ENCODE measurements around the gene ERCC4. TPM values are rescaled to one million over a fixed set of nuclear protein-coding genes. Genes with fewer than 3 reads are reported as not detected.

ERCC4 gene
- polyA plus RNA-seq, 3 donors: 1.8 to 11.8 (median 5.9) TPM

DNA sequence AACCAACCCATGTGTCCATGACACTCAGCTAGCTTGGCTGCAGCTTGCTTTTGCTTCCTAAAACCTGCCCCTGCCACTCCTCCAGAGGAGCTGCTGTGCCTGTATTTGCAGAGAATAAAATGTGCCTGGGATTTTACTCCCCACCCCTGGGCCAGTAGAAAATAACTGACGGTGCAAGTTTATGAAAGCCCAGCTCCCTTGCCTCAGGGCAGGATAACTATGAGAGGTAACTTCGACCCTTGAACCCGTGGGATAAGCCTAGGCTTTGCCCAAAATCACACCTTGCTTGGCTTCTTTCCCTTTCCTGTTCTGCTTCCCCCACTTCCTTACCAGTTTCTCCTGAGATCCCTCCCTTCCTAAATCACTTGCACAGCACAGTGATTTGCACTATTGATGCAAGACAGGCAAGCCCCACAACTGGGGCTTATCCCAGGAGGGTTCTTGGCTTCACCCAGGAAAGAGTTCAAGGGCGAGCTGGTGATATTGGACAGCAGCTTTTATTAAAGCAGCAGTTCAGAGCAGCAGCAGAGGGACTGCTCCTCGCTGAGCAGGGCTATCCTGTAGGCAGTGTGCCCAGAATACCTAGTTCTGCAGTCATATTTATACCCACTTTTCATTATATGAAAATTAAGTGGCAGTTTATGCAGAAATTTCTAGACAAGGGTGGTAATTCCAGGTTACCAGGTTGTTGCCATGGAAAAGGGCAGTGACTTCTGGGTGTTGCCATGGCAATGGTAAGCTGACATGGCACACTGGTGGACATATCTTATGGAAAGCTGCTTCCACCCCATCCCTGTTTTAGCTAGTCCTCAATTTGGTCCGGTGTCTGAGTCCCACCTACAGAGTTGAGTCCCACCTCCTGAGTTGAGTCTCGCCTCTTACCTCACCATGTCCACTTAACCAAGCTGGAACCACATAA is 6.3 kb upstream of the ERCC4 start:
- DNase-seq: no peak
- H3K79me2 ChIP-seq (ENCODE audit: insufficient read depth, low read length): no peaks in the 10 kb centered on the region
- no peak overlapping the region for H3K27ac ChIP-seq (ENCODE audit: low read depth in 1 of 2, low read length in 2 of 2)
- TF ChIP-seq, protein P1, sequence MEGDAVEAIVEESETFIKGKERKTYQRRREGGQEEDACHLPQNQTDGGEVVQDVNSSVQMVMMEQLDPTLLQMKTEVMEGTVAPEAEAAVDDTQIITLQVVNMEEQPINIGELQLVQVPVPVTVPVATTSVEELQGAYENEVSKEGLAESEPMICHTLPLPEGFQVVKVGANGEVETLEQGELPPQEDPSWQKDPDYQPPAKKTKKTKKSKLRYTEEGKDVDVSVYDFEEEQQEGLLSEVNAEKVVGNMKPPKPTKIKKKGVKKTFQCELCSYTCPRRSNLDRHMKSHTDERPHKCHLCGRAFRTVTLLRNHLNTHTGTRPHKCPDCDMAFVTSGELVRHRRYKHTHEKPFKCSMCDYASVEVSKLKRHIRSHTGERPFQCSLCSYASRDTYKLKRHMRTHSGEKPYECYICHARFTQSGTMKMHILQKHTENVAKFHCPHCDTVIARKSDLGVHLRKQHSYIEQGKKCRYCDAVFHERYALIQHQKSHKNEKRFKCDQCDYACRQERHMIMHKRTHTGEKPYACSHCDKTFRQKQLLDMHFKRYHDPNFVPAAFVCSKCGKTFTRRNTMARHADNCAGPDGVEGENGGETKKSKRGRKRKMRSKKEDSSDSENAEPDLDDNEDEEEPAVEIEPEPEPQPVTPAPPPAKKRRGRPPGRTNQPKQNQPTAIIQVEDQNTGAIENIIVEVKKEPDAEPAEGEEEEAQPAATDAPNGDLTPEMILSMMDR (IDR thresholded peaks at IDR 0.05): no peak
- Mint-ChIP-seq H3K27ac (no peak overlapping the region), H3K9me3 (peaks cover 0 to 7% (median 3%) of the 10 kb centered on the region in 7 donors), H3K36me3 (no peaks in the 10 kb centered on the region), H3K27me3 (ENCODE audit: low read depth in 3 of 3) (peaks cover 17 to 19% (median 18%) of the 10 kb centered on the region in 3 donors), H3K4me1 (no peaks in the 10 kb centered on the region), H3K4me3 (no peak overlapping the region)
- H4K20me1 ChIP-seq (ENCODE audit: insufficient read depth, low read length): no peaks in the 10 kb centered on the region
- no peak overlapping the region for H3K4me2 ChIP-seq (replicated peaks; ENCODE audit: extremely low read depth, low read length, poor library complexity, severe bottlenecking)
- no peak overlapping the region for H3K9ac ChIP-seq (ENCODE audit: insufficient read depth, low read length, poor library complexity, severe bottlenecking)
- no peaks in the 10 kb centered on the region for H3K36me3 ChIP-seq (replicated peaks in 1 of 2; ENCODE audit: control insufficient read depth in 1 of 2, insufficient read depth in 2 of 2, low read length in 2 of 2)
- H3K4me1 ChIP-seq (ENCODE audit: control insufficient read depth in 1 of 2, insufficient read depth in 2 of 2, low read length in 2 of 2): no peaks in the 10 kb centered on the region
- intact Hi-C loops (cut with micrococcal nuclease): no loop called here
- no peak overlapping the region for H3K4me3 ChIP-seq (replicated peaks in 1 of 3; ENCODE audit: low read depth in 2 of 3, low read length in 3 of 3)
- H3K9me3 ChIP-seq (replicated peaks in 1 of 2; ENCODE audit: control insufficient read depth in 1 of 2, insufficient read depth in 1 of 2, low read length in 2 of 2): no peaks in the 10 kb centered on the region
- H3K27me3 ChIP-seq (ENCODE audit: control insufficient read depth in 2 of 2, insufficient read depth in 2 of 2, low read length in 2 of 2): peaks cover under 1 to 2% of the 10 kb centered on the region in 2 donors
- WGBS (ENCODE audit: insufficient coverage): 88% methylated on average over 5 of the region's 7 CpGs
- H2AFZ ChIP-seq (ENCODE audit: insufficient read depth, low read depth, low read length, poor library complexity, severe bottlenecking): no peak overlapping the region

DNA sequence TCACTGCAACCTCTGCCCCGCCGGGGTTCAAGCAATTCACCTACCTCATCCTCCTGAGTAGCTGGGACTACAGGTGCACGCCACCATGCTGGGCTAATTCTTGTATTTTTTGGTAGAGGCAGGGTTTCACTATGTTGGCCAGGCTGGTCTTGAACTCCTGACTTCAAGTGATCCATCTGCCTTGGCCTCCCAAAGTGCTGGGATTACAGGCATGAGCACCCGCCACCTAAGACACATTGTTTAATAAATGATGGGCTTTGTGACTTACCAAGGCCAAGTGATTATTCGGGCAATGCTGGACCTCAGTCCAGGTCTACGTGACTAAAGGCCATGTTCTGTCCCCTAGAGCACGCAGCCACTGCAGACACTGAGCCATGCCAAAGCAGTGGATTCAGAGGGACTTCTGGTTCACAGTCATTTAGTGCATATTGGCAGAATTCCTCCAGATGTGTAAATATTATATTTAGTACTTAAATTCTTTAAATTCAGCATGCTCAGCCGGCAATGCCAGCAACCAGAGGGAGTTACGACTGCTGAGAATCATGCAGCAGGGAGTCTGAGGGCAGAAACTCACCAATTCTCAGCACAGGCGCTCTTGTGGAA is 4.8 kb upstream of the ERCC4 start:
- H3K9me3 Mint-ChIP-seq: peaks cover 0 to 7% (median 3%) of the 10 kb centered on the region in 7 donors
- H3K4me3 Mint-ChIP-seq: no peak overlapping the region
- WGBS (ENCODE audit: insufficient coverage): 97% methylated on average over 3 of the region's 10 CpGs
- no peaks in the 10 kb centered on the region for H4K20me1 ChIP-seq (ENCODE audit: insufficient read depth, low read length)
- H3K4me3 ChIP-seq (replicated peaks in 1 of 3; ENCODE audit: low read depth in 2 of 3, low read length in 3 of 3): no peak overlapping the region
- no peak overlapping the region for H3K9ac ChIP-seq (ENCODE audit: insufficient read depth, low read length, poor library complexity, severe bottlenecking)
- H3K79me2 ChIP-seq (ENCODE audit: insufficient read depth, low read length): no peaks in the 10 kb centered on the region
- no peak overlapping the region for H2AFZ ChIP-seq (ENCODE audit: insufficient read depth, low read depth, low read length, poor library complexity, severe bottlenecking)
- no peaks in the 10 kb centered on the region for H3K36me3 Mint-ChIP-seq
- no peak for DNase-seq
- H3K4me1 ChIP-seq (ENCODE audit: control insufficient read depth in 1 of 2, insufficient read depth in 2 of 2, low read length in 2 of 2): peaks cover 4 to 7% of the 10 kb centered on the region in 2 donors
- H3K36me3 ChIP-seq (replicated peaks in 1 of 2; ENCODE audit: control insufficient read depth in 1 of 2, insufficient read depth in 2 of 2, low read length in 2 of 2): no peaks in the 10 kb centered on the region
- TF ChIP-seq, protein P1 (IDR thresholded peaks at IDR 0.05): no peak
- H3K27me3 Mint-ChIP-seq (ENCODE audit: low read depth in 3 of 3): peaks cover 15 to 17% (median 17%) of the 10 kb centered on the region in 3 donors
- no peak overlapping the region for H3K27ac Mint-ChIP-seq
- intact Hi-C loops (cut with micrococcal nuclease): no loop called here
- H3K27ac ChIP-seq (ENCODE audit: low read depth in 1 of 2, low read length in 2 of 2): no peak overlapping the region
- H3K4me1 Mint-ChIP-seq: peaks cover 6% of the 10 kb centered on the region
- peaks cover 0 to 2% of the 10 kb centered on the region in 2 donors for H3K27me3 ChIP-seq (ENCODE audit: control insufficient read depth in 2 of 2, insufficient read depth in 2 of 2, low read length in 2 of 2)
- H3K9me3 ChIP-seq (replicated peaks in 1 of 2; ENCODE audit: control insufficient read depth in 1 of 2, insufficient read depth in 1 of 2, low read length in 2 of 2): no peaks in the 10 kb centered on the region
- H3K4me2 ChIP-seq (replicated peaks; ENCODE audit: extremely low read depth, low read length, poor library complexity, severe bottlenecking): no peak overlapping the region
